Erythroblast (primary cell): ENCODE data around the gene CFAP91.
"Not testable (repeated sequence)": the region's sequence is repeated elsewhere in the genome, so short reads cannot be mapped to it uniquely, and the experiment has no call there.

Source experiments
- DNase-seq, 2 experiments: peaks; one replicate each; lab custom pipeline; 2025; lab: John Stamatoyannopoulos, UW
- GATA1 ChIP-seq: IDR thresholded peaks from 2 replicates; pipeline ENCODE4 v1.6.1; 2011; ENCODE audit warnings: low read depth, mild to moderate bottlenecking, control low read depth, low read length, moderate library complexity
- POLR2A ChIP-seq: IDR thresholded peaks from 2 replicates; pipeline ENCODE4 v1.6.1; 2011; ENCODE audit warnings: mild to moderate bottlenecking, low read length

Gene CFAP91

GRCh38 chr3:119669906-119670570, 32.8 kb upstream of the CFAP91 start:
- DNase-seq = no peak

GRCh38 chr3:119672776-119673175, 30.0 kb upstream of the CFAP91 start:
- TF ChIP-seq GATA1 (no peak), POLR2A (no peak)
- no peak for DNase-seq

More at GRCh38 chr3:119669906-119670570, 32.8 kb upstream of the CFAP91 start:
- TF ChIP-seq POLR2A = no peak
- no peak for TF ChIP-seq GATA1

DNA sequence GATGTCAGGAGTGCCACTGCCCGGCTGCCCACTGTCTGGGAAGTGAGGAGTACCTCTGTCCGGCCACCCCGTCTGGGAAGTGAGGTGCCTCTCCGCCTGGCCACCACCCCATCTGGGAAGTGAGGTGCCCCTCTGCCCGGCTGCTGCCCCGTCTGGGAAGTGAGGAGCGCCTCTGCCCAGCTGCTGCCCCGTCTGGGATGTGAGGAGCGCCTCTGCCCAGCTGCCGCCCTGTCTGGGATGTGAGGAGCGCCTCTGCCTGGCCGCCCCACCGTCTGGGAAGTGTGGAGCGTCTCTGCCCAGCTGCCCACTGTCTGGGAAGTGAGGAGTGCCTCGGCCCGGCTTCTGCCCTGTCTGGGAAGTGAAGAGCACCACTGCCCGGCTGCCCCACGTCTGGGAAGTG, 28.9 kb upstream of the CFAP91 start:
- no peak for DNase-seq
- TF ChIP-seq GATA1 (no peak), POLR2A (no peak)

- peak; percentile 18 to 27 for DNase-seq
- TF ChIP-seq GATA1 (no peak), POLR2A (no peak)
Observed at GRCh38 chr3:119675188-119675874, 27.5 kb upstream of the CFAP91 start.

DNA sequence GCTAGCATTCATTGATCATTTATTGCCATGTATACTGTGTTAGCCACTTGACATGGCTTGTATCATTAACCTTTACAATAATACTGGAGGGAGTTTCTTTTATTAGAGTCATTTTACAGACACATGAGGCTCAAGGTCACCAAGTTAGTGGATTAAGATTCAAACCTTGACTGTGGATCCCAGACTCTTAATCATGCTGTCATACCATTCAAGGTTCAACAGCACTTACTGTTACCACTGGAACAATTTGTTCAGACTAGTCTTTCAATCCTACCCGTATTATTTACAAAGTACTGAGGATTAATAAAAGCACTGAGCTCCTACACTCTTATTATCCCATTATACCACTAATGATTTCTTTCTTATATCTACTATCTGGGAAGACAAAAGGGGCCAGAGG, 26.8 kb upstream of the CFAP91 start:
- TF ChIP-seq GATA1 (no peak), POLR2A (no peak)
- peak in 1 of 2 experiments; percentile 41 for DNase-seq

DNA sequence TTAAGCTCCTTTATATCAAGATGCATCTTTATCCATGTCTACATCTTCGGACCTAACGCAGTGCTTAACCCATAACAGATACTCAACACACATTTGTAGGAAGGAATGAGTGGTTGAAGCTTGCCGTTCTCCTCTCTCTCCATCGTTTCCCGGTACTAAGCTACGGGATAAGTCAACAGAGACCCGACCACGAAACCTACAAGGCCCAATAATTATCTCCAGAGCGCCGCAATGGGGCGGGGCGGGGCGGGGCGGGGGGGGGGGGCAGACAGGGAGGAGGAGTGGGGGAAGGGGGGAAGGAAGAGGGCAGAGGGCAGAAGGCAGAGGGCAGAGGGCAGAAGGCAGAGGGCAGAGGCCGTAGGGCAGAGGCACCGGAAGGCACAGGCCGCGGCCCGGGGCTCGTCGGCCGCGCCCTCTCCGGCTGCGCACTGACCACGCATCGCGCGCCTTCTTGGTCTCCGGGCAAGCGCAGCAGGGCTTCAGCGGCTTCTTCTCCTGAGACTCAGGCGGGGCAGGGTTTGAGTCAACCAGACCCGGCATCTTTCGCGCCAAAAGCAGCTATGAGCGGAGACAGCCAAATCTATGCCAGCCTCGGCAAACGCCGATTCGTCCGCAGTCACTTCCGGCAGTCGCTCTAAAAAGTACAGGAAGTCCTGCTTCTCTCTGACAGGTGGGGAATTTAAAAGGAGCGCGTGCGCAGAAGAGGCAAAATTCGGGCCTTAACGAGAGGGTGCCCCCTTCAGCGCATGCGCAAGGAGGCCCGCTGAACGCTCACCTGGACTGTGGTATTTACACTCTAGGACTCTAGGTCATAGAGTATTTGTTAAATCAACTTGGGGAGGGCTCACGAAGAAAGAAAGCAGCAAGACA, 25.8 kb upstream of the CFAP91 start, which contains the start of gene COX17:
COX17 (minus strand) TSS at position 636 of the 870 bp plus-strand sequence; CDS start at position 540, 96 bp downstream.
- DNase-seq = peak; percentile 95 to 97
- TF ChIP-seq GATA1 (no peak), POLR2A (peak; percentile 89)

DNA sequence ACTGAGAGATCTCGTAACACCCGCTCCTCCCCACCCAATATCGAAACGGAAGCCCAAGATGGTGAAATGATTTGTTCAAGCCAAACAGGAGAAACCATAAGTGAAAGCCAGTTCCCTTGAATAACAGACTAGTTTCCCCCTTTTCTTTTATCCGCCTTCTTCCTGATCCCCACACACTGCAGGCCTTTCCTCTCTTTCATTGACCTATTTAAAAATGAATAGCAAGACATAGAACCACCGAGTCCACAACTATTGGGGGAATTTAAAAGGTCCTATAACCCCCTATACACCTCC, 25.2 kb upstream of the CFAP91 start:
- TF ChIP-seq GATA1 (no peak), POLR2A (peak; percentile 28)
- DNase-seq = no peak

DNA sequence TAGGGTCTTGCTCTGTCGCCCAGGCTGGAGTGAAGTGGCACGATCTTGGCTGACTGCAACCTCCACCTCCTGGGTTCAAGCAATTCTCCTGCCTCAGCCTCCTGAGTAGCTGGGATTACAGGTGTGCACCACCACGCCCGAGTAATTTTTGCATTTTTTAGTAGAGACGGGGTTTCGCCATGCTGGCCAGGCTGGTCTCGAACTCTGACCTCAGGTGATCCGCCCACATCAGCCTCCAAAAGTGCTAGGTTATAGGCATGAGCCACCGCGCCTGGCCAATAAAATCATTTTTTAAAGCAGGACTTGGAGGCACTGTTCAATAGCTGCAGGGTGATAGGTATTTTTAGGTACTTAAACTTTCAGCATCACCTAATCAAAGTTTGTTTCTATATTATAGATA, 24.6 kb upstream of the CFAP91 start:
- DNase-seq = not testable (repeated sequence)

DNA sequence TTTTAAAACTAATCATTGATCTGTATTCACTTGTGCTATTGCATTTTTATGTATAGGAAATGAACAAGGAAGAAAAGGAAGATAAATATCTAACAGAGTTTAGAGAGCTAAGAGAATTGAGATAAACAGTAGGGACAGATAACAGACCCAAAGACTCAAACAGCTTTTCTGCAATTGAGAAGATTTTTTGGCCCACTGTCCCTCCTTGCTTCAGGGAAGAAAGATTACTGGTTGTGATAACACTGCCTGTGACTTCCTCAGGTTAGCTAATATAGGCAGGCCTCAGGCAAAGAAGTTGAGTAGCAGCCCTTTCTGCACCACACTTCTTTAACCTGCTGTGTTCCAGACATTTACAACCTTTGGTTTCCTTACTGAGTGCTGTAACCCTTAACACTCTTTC, 22.9 kb upstream of the CFAP91 start:
- peak; percentile 13 to 38 for DNase-seq
- TF ChIP-seq GATA1 (no peak), POLR2A (no peak)

DNA sequence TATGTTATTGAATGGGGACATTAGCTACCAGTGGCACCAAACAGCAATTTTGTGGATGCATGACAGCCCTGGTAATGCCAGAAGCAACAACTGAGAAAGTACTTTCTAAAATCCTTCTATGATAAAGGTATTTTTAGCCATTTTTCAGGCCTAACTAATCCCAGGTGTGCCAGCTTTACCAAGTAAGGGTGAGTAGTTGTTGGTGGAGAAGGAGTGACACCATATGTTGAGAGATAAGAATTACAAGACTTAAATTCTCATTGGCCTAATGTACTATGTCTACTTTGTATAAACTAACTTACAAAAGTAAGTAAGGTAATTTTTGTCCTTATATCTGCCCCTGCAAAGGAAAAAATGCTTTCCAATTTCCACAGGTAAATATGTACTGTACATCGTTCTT, 21.5 kb upstream of the CFAP91 start:
- DNase-seq = peak; percentile 27 to 57
- TF ChIP-seq POLR2A = no peak
- no peak for TF ChIP-seq GATA1

DNA sequence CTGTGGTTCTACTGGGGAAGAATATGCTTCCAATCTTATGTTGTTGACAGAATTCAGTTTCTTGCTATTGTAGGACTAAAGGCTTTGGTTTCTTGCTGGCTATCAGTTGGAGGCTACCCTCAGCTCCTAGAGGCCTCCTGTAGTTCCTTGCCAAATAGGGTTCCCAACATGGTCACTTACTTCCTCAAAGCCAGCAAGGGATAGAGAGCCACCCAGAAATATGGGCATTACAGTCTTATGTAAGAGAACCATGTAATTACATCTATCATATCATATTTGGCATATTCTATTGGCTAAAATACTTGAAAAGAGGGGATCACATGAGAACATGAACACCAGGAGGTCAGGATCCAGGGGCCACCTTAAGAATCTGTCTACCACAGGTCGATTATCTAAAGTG, 19.4 kb upstream of the CFAP91 start:
- no peak for DNase-seq
- TF ChIP-seq POLR2A = no peak
- TF ChIP-seq GATA1 = no peak

- peak; percentile 3 to 20 for DNase-seq
- TF ChIP-seq POLR2A = no peak
- no peak for TF ChIP-seq GATA1
Observed at GRCh38 chr3:119690043-119690656, 12.7 kb upstream of the CFAP91 start.

GRCh38 chr3:119695480-119695879, 7.3 kb upstream of the CFAP91 start:
- peak; percentile 7 to 8 for DNase-seq
- TF ChIP-seq POLR2A (no peak), GATA1 (no peak)
